H1 (cell line): ENCODE data around the gene SLC22A25. TPM values are rescaled to one million over a fixed set of nuclear protein-coding genes. Genes with fewer than 3 reads are reported as not detected.

Experiments
- CTCF ChIA-PET: fragments of 300-600 bp; sonication (Branson Sonifier 250); formaldehyde crosslinking; loops from one replicate; lab custom pipeline; 2021; ENCODE audit not compliant: partially characterized antibody; lab: Charles Lee
- POLR2A ChIA-PET: fragments of 300-600 bp; sonication (Branson Sonifier 250); formaldehyde crosslinking; loops from one replicate; lab custom pipeline; 2021; ENCODE audit warnings: inconsistent platforms; ENCODE audit not compliant: partially characterized antibody; lab: Charles Lee
- DNase-seq, 2 experiments: peaks; one replicate each; pipeline versions ENCODE4 v3.0.0 to v3.0.0-alpha.2; 2010 to 2022; ENCODE audit warnings: low spot score in 2 of 2, low read depth in 1 of 2, mixed read lengths in 1 of 2
- FAIRE-seq: peaks from 2 replicates; lab custom pipeline; 2011; peaks lifted over from hg19 to GRCh38; lab: Jason Lieb, UNC
- H2AFZ ChIP-seq: 2 replicates; pipeline ENCODE4 v1.8.1; 2012; ENCODE audit warnings: low read length, inconsistent platforms
- H2AK5ac ChIP-seq: 2 replicates; pipeline ENCODE4 v1.6.1; 2013; ENCODE audit warnings: low read depth, low read length
- H2BK120ac ChIP-seq: replicated peaks from 2 replicates; pipeline ENCODE3; 2013; ENCODE audit warnings: low read depth, low read length, inconsistent platforms
- H2BK12ac ChIP-seq: 2 replicates; pipeline ENCODE4 v1.6.1; 2013; ENCODE audit warnings: low read depth, low read length
- H2BK15ac ChIP-seq: 2 replicates; pipeline ENCODE4 v1.6.1; 2013; ENCODE audit warnings: low read length
- H2BK20ac ChIP-seq: 2 replicates; pipeline ENCODE4 v1.6.1; 2013; ENCODE audit warnings: low read length
- H2BK5ac ChIP-seq: 2 replicates; pipeline ENCODE4 v1.6.1; 2013; ENCODE audit warnings: low read depth, low read length
- H3K14ac ChIP-seq: 2 replicates; pipeline ENCODE4 v1.6.1; 2013; ENCODE audit warnings: inconsistent platforms; ENCODE audit not compliant: insufficient read length
- H3K18ac ChIP-seq: 2 replicates; pipeline ENCODE4 v1.6.1; 2013; ENCODE audit warnings: low read length; ENCODE audit errors: extremely low read depth
- H3K23ac ChIP-seq: 2 replicates; pipeline ENCODE4 v1.6.1; 2013; ENCODE audit warnings: inconsistent platforms; ENCODE audit not compliant: insufficient read length
- H3K23me2 ChIP-seq: 2 replicates; pipeline ENCODE4 v1.6.1; 2013; ENCODE audit warnings: low read depth, low read length
- H3K27ac ChIP-seq: 2 replicates; pipeline ENCODE4 v1.6.1; 2011; ENCODE audit warnings: low read depth, low read length, inconsistent platforms
- H3K27me3 ChIP-seq, 4 experiments: replicated peaks in 1 of 4; 1 replicate in 1 of 4; 2 replicates in 3 of 4; pipeline versions ENCODE4 v1.6.1 to v1.8.1; 2011 to 2013; ENCODE audit warnings: low read length in 3 of 4, mild to moderate bottlenecking in 3 of 4, inconsistent platforms in 2 of 4, mixed read lengths in 2 of 4, moderate library complexity in 1 of 4; ENCODE audit not compliant: control insufficient read depth in 3 of 4, insufficient read depth in 3 of 4; ENCODE audit errors: extremely low read depth in 1 of 4
- H3K36me3 ChIP-seq, 4 experiments: 2 replicates each; pipeline versions ENCODE4 v1.6.1 to v1.8.1; 2011 to 2013; ENCODE audit warnings: mild to moderate bottlenecking in 4 of 4, low read length in 3 of 4, moderate library complexity in 2 of 4, control low read depth in 1 of 4, inconsistent platforms in 1 of 4; ENCODE audit not compliant: insufficient read depth in 4 of 4, control insufficient read depth in 2 of 4
- H3K4ac ChIP-seq: replicated peaks from 2 replicates; pipeline ENCODE3; 2013; ENCODE audit warnings: low read length, low read depth, mixed read lengths, inconsistent platforms; ENCODE audit not compliant: insufficient read length
- H3K4me1 ChIP-seq, 4 experiments: replicated peaks in 1 of 4; 1 replicate in 1 of 4; 2 replicates in 3 of 4; pipeline versions ENCODE4 v1.6.1 to v1.8.1; 2011 to 2013; ENCODE audit warnings: low read length in 3 of 4, inconsistent platforms in 2 of 4, mixed read lengths in 1 of 4; ENCODE audit not compliant: insufficient read depth in 4 of 4, control insufficient read depth in 3 of 4
- H3K4me2 ChIP-seq, 2 experiments: 2 replicates each; pipeline versions ENCODE4 v1.6.1 to v1.8.1; 2011 to 2013; ENCODE audit warnings: low read depth in 2 of 2, low read length in 2 of 2, control low read depth in 1 of 2, inconsistent platforms in 1 of 2, mild to moderate bottlenecking in 1 of 2; ENCODE audit not compliant: insufficient read depth in 1 of 2
- H3K4me3 ChIP-seq, 4 experiments: fragments of 200-600, 300-600 bp in 1 of 4; sonication (generic), shearing (Covaris generic), sonication (Bioruptor Twin) in 1 of 4; 2 replicates each; pipeline versions ENCODE4 v1.5.1 to v1.8.1; 2011 to 2016; ENCODE audit warnings: low read length in 4 of 4, low read depth in 3 of 4, control low read depth in 2 of 4, inconsistent platforms in 2 of 4, mild to moderate bottlenecking in 2 of 4, mixed read lengths in 1 of 4, moderate library complexity in 1 of 4; ENCODE audit not compliant: insufficient read depth in 2 of 4; ENCODE audit errors: extremely low read depth in 1 of 4
- H3K56ac ChIP-seq: replicated peaks from 2 replicates; pipeline ENCODE3; 2013; ENCODE audit warnings: low read depth, mild to moderate bottlenecking, mixed read lengths, low read length, inconsistent platforms; ENCODE audit not compliant: insufficient read length
- H3K79me1 ChIP-seq: 2 replicates; pipeline ENCODE4 v1.6.1; 2013; ENCODE audit warnings: low read depth, low read length, control low read depth
- H3K79me2 ChIP-seq, 2 experiments: 2 replicates each; pipeline versions ENCODE4 v1.6.1 to v1.8.1; 2012 to 2013; ENCODE audit warnings: low read length in 2 of 2, mild to moderate bottlenecking in 2 of 2, inconsistent platforms in 1 of 2; ENCODE audit not compliant: insufficient read depth in 2 of 2, control insufficient read depth in 1 of 2
- H3K9ac ChIP-seq, 4 experiments: replicated peaks in 1 of 4; 1 replicate in 1 of 4; 2 replicates in 3 of 4; pipeline versions ENCODE4 v1.6.1 to v1.8.1; 2011 to 2013; ENCODE audit warnings: low read depth in 3 of 4, low read length in 3 of 4, control low read depth in 2 of 4, mild to moderate bottlenecking in 2 of 4, moderate library complexity in 2 of 4, inconsistent platforms in 1 of 4; ENCODE audit errors: extremely low read depth in 1 of 4
- H3K9me3 ChIP-seq, 2 experiments: 2 replicates each; pipeline versions ENCODE4 v1.6.1 to v1.8.1; 2012 to 2013; ENCODE audit warnings: mild to moderate bottlenecking in 2 of 2, moderate library complexity in 2 of 2, control low read depth in 1 of 2, inconsistent platforms in 1 of 2, low read depth in 1 of 2, low read length in 1 of 2, mixed read lengths in 1 of 2; ENCODE audit not compliant: insufficient read depth in 2 of 2
- H4K20me1 ChIP-seq, 2 experiments: replicated peaks in 1 of 2; 2 replicates each; pipeline versions ENCODE3 to v1.8.1; 2011 to 2013; ENCODE audit warnings: inconsistent platforms in 2 of 2, low read length in 2 of 2, mild to moderate bottlenecking in 1 of 2; ENCODE audit not compliant: insufficient read depth in 2 of 2, control insufficient read depth in 1 of 2
- H4K5ac ChIP-seq: 2 replicates; pipeline ENCODE4 v1.6.1; 2013; ENCODE audit warnings: low read length, low read depth, mixed read lengths, inconsistent platforms; ENCODE audit not compliant: insufficient read length
- H4K8ac ChIP-seq: 2 replicates; pipeline ENCODE4 v1.8.0; 2013; ENCODE audit warnings: mild to moderate bottlenecking, moderate library complexity, low read length, inconsistent platforms; ENCODE audit not compliant: insufficient read depth; ENCODE audit errors: extremely low read depth
- H4K91ac ChIP-seq: replicated peaks from 2 replicates; pipeline ENCODE3; 2013; ENCODE audit warnings: low read length, mixed read lengths, inconsistent platforms; ENCODE audit not compliant: insufficient read length
- CBX5 ChIP-seq: fragments of 300-800, 300-1000 bp; sonication (generic); IDR thresholded peaks from 2 replicates; pipeline ENCODE4 v1.7.1; 2016; ENCODE audit warnings: antibody characterized with exemption, low read length, low read depth
- CEBPB ChIP-seq: IDR thresholded peaks from 2 replicates; pipeline ENCODE4 v1.6.1; 2012; ENCODE audit warnings: low read depth, low read length
- HDAC6 ChIP-seq: IDR thresholded peaks from one replicate; pipeline ENCODE4 v1.7.1; 2012; ENCODE audit warnings: low read depth, mild to moderate bottlenecking, inconsistent platforms, low read length, moderate library complexity
- NANOG ChIP-seq: IDR thresholded peaks from 2 replicates; pipeline ENCODE4 v1.6.1; 2011; ENCODE audit warnings: low read length, low read depth, mild to moderate bottlenecking, inconsistent platforms; ENCODE audit not compliant: insufficient read depth, poor library complexity, severe bottlenecking
- TAF1 ChIP-seq: IDR thresholded peaks from 2 replicates; pipeline ENCODE4 v1.6.1; 2011; ENCODE audit warnings: mild to moderate bottlenecking, low read depth, low read length
- WGBS, 2 experiments: shearing (Covaris generic) in 1 of 2; methylation state at CpG; one replicate each; pipeline versions ENCODE4 v1.1.6 to v1.1.7; 2013 to 2015; ENCODE audit warnings: low lambda C conversion rate in 2 of 2, mixed read lengths in 2 of 2, inconsistent platforms in 1 of 2, low coverage in 1 of 2, missing lambda C conversion rate in 1 of 2; ENCODE audit not compliant: insufficient replicate concordance in 2 of 2, insufficient coverage in 1 of 2, insufficient read length in 1 of 2; ENCODE audit errors: extremely low coverage in 1 of 2, missing lambda C conversion rate in 1 of 2; 5-methylcytosine and 5-hydroxymethylcytosine counted together
- polyA plus RNA-seq, 7 experiments: library from polyadenylated mRNA; depleted of rRNA in 3 of 7; stranded (reverse) in 5 of 7; unstranded in 2 of 7; fragments of >200 nt in 5 of 7; fragments of 200-250 nt in 2 of 7; gene quantifications; 1 replicate in 5 of 7; 2 replicates in 1 of 7; 4 replicates in 1 of 7; pipeline versions ENCODE4 v1.2.1 to v1.2.3, GENCODE V29; 2011 to 2013; ENCODE audit warnings: missing spikeins in 2 of 7, mixed read lengths in 2 of 7
- total RNA-seq: library from RNA; stranded (reverse); fragmentation: NEBNext Ultra II Directional; extraction: Animal tissue kit (Norgen Biotek cat#: 25700); gene quantifications from 2 replicates; pipeline ENCODE4 v1.2.1, GENCODE V29; 2021
- TF ChIP-seq, protein P1 (sequence below): IDR thresholded peaks from 2 replicates; pipeline ENCODE4 v1.6.1; 2012; ENCODE audit warnings: inconsistent platforms

SLC22A25 gene
- total and polyA plus RNA-seq, 2 of the 8 experiments (the other 6 are each of a cell fraction or from before 2014, with no cell fraction given), result not detected

DNA sequence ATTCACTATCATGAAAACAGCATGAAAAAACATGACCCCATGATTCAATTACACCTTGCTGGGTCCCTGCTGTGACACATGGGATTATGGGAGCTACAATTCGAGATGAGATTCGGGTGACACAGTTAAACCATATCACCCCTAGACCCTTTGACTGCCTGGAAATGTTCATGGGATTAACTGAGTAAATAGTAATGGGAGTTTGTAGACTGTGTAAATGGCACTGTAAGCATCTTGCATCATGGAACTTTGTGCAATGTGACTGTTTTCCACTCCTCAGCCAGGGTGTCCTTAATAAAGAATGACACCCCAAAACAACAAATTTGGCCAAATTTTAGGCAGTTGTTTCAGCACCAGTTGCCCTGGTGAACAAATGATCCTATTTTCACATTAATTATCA, 7.9 kb upstream of the SLC22A25 start:
- no peak overlapping the region for H2AK5ac ChIP-seq
- FAIRE-seq (no peak), DNase-seq (no peak)
- H3K36me3 ChIP-seq, result no peaks in the 10 kb centered on the region
- no peak overlapping the region for H2BK20ac ChIP-seq
- H3K79me1 ChIP-seq, result no peaks in the 10 kb centered on the region
- H3K9me3 ChIP-seq, result no peaks in the 10 kb centered on the region
- H3K4me3 ChIP-seq, result no peak overlapping the region
- H3K23ac ChIP-seq, result no peak overlapping the region
- H2BK12ac ChIP-seq, result no peak overlapping the region
- 94% methylated on average over 2 of the region's 2 CpGs; no CpG with 5 or more reads in 1 of the 2 experiments for WGBS, 2 experiments
- H3K4me1 ChIP-seq, result no peaks in the 10 kb centered on the region
- CTCF ChIA-PET, result no interaction called here
- no peak overlapping the region for H2BK5ac ChIP-seq
- no peak overlapping the region for H3K18ac ChIP-seq
- no peak overlapping the region for H2BK120ac ChIP-seq
- TF ChIP-seq CEBPB (no peak), NANOG (no peak), HDAC6 (no peak), CBX5 (no peak), TAF1 (no peak)
- TF ChIP-seq, protein P1, sequence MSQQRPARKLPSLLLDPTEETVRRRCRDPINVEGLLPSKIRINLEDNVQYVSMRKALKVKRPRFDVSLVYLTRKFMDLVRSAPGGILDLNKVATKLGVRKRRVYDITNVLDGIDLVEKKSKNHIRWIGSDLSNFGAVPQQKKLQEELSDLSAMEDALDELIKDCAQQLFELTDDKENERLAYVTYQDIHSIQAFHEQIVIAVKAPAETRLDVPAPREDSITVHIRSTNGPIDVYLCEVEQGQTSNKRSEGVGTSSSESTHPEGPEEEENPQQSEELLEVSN, result no peak
- H3K14ac ChIP-seq, result no peak overlapping the region
- no peak overlapping the region for H2BK15ac ChIP-seq
- POLR2A ChIA-PET, result no interaction called here
- no peak overlapping the region for H3K27ac ChIP-seq
- no peaks in the 10 kb centered on the region for H3K23me2 ChIP-seq
- no peak overlapping the region for H3K4me2 ChIP-seq
- H4K5ac ChIP-seq, result no peak overlapping the region
- H4K8ac ChIP-seq, result no peak overlapping the region
- H2AFZ ChIP-seq, result no peak overlapping the region
- no peaks in the 10 kb centered on the region for H3K27me3 ChIP-seq
- H3K9ac ChIP-seq, result no peak overlapping the region
- H3K79me2 ChIP-seq, result no peaks in the 10 kb centered on the region
- H3K4ac ChIP-seq, result no peak overlapping the region
- H4K20me1 ChIP-seq, result no peaks in the 10 kb centered on the region
- no peak overlapping the region for H4K91ac ChIP-seq
- H3K56ac ChIP-seq, result no peak overlapping the region
